NOMO-1 treated with DMSO at 0.1 percent for 48 hours (cell line): ENCODE data around the gene PCDHB3.
A peak's percentile ranks its signal among the peaks of the same experiment; 100 is the strongest.
"Not testable (repeated sequence)": the region's sequence is repeated elsewhere in the genome, so short reads cannot be mapped to it uniquely, and the experiment has no call there.

ENCODE experiments used
- DNase-seq: peaks from one replicate; lab custom pipeline; 2025; ENCODE audit not compliant: unreplicated experiment; lab: John Stamatoyannopoulos, UW

Gene PCDHB3

DNA sequence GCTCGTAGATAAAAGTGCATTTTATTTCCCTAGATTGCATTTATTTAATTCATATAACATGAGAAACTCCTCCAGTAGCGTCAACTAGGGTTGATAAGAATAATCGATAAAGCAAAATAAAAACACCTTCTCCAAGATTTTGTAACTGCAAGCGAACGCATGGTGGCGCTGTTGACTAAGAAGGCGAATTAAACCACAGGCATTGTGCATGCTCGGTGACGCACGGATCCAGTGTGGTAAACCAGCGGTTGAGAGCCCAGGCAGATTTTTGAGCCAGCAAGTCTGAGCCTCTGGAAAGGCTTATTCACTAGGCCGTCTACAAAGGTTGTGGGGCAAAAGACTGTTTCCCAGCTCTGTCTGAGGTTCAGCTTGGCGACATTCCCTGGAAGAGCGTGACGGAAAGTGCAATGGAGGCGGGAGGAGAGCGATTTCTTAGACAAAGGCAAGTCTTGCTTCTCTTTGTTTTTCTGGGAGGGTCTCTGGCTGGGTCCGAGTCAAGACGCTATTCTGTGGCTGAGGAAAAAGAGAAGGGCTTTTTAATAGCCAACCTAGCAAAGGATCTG, at the start of gene PCDHB3:
TSS of gene PCDHB3 (plus strand) at position 231 of the 563 bp plus-strand sequence. CDS start at position 408, 177 bp downstream.
- no peak for DNase-seq

DNA sequence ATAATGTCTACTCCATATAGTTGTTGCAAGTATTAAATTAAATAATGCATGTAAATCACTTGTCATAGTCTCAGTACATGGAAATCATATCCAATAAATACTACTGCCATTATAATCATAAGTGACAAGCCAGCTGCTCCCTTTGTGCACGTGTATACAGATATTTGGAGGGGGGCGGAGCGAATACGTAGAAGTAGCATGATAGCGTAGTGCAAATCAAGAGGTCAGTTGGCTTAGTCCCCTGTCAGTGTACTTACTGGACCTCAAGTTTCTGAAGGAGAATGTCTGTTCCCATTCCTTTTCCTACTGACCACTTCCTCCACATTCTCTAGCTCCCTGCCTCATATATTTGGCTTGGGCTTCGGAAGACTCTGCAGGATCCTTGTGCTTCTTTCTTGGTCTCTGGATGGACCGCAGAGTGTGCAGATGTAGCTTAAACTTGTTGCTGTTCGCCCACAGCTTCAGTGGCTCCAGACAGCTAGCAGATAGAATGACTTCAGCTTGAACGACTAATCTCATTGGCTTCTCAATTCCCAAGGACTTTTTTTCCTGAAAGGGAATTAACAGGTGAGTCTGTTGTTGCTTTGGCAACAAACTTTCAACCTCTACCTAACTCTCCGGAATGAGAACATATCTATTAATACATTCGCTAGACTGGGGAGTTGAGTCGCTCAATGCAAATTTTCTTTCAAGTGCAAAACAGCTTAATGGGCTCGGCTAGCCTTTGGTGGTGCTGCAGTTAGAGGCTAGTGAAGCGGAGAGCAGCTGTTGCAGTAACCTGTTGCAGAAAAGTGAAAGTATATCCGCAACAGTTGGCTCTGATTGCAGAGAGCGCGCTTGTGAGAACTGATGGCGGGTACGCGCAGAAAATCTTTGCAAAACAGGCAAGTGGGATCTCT, 49.4 kb upstream of the PCDHB3 start, which contains the start of gene PCDHB1:
TSS of gene PCDHB1 (plus strand) at position 753 of the 899 bp plus-strand sequence. CDS start at position 850, 97 bp downstream.
- DNase-seq, result no peak

DNA sequence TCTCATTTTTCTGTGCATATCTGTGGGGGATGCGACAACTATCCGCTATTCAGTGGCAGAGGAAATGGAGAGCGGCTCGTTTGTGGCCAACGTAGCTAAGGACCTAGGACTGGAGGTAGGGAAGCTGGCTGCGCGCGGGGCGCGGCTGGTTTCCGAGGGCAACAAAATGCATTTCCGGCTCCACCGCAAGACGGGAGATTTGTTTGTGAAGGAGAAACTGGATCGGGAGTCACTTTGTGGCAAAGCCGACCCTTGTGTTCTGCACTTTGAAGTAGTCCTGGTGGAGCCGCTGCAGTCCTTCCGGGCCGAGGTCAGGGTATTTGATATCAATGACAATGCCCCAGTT, 48.8 kb upstream of the PCDHB3 start:
- DNase-seq, result no peak

DNA sequence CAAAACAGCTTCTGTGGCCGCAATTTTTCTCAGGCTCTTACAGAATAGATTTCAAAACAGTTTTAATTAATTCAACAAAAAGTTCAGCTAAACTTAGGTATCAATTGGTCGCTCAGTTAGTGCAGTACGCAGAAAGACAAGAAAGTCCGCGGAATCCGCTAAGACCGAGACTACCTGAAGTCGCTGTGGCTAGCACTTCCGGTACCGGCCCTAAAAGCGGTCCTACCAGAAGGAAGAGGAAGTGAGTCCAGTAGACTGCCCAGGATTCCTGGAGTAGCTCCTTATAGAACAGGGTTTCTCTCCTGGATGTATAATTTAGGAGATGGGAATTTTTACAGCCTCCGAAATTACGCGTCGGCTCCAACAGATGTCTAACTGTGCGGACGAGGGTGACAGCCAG, 22.4 kb upstream of the PCDHB3 start:
- no peak for DNase-seq

DNA sequence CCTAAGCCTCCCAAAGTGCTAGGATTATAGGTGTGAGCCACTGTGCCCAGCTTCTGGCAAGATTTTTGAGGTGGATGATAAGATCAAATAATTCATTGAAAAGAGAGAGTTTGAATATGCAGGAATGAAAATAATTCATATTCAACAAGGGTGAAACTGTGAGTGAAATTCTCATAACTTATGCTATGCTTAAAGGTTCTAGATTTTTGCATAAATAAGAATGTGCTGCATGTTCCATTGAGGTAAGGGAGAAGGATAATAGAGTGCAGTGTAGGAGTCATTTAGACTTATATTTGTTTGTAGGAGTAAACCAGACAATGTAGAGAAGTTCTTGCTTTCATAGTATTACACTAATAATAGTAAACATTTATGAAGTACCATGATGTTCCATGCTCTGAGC, 18.0 kb upstream of the PCDHB3 start:
- DNase-seq, result no peak

DNA sequence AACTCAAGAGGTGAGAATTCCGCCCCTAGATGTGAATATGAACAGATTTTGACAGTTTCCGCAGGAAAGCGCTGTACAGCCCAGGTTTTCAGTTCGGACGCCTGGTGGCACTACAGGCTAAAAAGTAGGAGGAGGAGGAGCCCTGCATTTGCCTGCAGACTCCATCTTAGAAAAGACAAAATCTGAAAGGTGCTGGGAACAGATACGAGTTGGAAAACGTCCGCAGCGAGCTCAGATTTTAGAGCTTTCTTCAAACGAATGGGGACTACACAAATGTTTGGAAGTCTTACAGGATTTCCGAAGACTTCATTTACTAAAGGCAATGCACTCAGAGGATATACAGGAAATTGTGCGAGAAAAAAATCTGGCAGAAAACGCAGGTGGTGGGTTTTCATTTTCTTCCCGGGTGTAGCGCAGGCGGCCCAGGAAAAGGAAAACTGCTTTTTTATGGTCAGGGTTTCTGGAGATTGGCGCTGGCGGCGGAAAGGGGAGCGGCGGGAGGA, 15.7 kb upstream of the PCDHB3 start:
- DNase-seq, result peak; percentile 35

DNA sequence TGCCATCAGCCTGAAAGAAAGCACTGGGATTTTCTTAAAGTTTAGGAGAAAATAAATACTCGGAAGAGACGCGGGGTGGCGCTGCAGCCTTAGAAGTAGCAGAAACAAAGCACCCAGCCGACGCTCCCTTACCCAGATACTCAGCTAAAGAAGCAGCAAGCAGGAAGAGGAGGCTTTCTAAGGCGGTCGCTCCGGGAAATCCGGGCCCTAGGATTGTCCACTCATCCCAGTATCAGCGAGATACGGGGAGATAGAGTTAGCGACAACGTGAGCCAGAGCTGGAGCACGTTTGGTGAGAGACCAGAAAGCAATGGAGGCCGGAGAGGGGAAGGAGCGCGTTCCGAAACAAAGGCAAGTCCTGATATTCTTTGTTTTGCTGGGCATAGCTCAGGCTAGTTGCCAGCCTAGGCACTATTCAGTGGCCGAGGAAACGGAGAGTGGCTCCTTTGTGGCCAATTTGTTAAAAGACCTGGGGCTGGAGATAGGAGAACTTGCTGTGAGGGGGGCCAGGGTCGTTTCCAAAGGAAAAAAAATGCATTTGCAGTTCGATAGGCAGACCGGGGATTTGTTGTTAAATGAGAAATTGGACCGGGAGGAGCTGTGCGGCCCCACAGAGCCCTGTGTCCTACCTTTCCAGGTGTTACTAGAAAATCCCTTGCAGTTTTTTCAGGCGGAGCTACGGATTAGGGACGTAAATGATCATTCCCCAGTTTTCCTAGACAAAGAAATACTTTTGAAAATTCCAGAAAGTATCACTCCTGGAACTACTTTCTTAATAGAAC, 5.6 kb upstream of the PCDHB3 start, which contains the start of gene PCDHB2:
TSS of gene PCDHB2 (plus strand) at position 135 of the 782 bp plus-strand sequence. CDS start at position 311, 176 bp downstream.
- DNase-seq, result no peak

DNA sequence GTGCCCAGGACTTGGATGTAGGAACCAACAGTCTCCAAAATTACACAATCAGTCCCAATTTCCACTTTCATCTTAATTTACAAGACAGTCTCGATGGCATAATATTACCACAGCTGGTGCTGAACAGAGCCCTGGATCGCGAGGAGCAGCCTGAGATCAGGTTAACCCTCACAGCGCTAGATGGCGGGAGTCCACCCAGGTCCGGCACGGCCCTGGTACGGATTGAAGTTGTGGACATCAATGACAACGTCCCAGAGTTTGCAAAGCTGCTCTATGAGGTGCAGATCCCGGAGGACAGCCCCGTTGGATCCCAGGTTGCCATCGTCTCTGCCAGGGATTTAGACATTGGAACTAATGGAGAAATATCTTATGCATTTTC, 5.0 kb upstream of the PCDHB3 start:
- DNase-seq, result no peak

DNA sequence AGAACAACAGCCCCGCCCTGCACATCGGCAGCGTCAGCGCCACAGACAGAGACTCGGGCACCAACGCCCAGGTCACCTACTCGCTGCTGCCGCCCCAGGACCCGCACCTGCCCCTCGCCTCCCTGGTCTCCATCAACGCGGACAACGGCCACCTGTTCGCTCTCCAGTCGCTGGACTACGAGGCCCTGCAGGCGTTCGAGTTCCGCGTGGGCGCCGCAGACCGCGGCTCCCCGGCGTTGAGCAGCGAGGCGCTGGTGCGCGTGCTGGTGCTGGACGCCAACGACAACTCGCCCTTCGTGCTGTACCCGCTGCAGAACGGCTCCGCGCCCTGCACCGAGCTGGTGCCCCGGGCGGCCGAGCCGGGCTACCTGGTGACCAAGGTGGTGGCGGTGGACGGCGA, 4.1 kb upstream of the PCDHB3 start:
- DNase-seq, result not testable (repeated sequence)

DNA sequence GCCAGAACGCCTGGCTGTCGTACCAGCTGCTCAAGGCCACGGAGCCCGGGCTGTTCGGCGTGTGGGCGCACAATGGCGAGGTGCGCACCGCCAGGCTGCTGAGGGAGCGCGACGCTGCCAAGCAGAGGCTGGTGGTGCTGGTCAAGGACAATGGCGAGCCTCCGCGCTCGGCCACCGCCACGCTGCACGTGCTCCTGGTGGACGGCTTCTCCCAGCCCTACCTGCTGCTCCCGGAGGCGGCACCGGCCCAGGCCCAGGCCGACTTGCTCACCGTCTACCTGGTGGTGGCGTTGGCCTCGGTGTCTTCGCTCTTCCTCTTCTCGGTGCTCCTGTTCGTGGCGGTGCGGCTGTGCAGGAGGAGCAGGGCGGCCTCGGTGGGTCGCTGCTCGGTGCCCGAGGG, 3.7 kb upstream of the PCDHB3 start:
- not testable (repeated sequence) for DNase-seq

DNA sequence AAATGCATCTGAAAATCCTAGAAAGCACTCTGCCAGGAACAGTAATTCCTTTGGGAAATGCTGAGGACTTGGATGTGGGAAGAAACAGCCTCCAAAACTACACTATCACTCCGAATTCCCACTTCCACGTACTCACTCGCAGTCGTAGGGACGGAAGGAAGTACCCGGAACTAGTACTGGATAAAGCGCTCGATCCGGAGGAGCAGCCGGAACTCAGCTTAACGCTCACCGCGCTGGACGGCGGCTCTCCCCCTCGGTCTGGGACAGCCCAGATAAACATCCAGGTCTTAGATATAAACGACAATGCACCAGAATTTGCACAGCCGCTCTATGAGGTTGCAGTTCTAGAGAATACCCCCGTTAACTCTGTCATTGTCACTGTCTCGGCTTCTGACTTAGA, 786 bp downstream of the PCDHB3 start:
- no peak for DNase-seq

DNA sequence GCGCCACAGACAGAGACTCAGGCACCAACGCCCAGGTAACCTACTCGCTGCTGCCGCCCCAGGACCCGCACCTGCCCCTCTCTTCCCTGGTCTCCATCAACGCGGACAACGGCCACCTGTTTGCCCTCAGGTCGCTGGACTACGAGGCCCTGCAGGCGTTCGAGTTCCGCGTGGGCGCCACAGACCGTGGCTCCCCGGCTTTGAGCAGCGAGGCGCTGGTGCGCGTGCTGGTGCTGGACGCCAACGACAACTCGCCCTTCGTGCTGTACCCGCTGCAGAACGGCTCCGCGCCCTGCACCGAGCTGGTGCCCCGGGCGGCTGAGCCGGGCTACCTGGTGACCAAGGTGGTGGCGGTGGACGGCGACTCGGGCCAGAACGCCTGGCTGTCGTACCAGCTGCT, 1.8 kb downstream of the PCDHB3 start:
- DNase-seq, result not testable (repeated sequence)

DNA sequence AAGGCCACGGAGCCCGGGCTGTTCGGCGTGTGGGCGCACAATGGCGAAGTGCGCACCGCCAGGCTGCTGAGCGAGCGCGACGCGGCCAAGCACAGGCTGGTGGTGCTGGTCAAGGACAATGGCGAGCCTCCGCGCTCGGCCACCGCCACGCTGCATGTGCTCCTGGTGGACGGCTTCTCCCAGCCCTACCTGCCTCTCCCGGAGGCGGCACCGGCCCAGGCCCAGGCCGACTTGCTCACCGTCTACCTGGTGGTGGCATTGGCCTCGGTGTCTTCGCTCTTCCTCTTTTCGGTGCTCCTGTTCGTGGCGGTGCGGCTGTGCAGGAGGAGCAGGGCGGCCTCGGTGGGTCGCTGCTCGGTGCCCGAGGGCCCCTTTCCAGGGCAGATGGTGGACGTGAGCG, 2.2 kb downstream of the PCDHB3 start:
- not testable (repeated sequence) for DNase-seq

DNA sequence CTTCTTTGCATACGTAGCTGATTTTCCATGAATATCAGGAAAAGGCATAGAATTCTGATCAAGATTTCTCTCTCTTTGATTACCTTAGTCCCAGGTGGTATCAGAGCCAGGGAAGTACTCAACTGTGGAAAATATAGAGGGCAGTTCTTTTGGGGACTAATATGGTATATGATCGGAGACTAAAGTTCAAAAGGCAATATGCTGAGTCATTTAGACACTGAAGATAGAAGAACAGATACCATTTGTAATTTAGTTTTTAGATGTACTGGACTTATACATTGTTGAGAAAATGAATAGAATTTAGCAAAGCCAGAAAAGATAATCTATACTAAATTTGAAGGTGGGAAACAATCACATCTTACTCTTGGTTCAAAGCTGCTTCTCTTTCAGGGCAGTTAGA, 5.1 kb downstream of the PCDHB3 start:
- no peak for DNase-seq

DNA sequence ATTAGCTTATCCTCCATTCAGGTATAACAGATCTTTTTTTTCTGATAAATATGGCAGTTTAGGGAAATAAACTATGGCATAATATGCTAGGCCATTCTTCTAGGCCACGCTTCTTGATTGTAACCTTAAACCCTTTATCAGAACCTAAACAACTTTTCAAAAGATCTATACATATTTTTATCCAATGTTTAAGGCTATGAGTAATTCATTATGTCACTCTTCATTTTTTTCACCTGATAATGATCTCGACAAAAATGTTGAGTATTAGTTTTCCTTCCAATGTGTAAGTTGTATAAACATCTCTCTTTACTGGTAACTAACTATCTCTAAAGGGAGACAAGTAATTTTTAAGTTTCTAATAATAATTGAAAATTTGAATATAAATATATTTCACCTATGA, 19.0 kb downstream of the PCDHB3 start:
- DNase-seq, result no peak

DNA sequence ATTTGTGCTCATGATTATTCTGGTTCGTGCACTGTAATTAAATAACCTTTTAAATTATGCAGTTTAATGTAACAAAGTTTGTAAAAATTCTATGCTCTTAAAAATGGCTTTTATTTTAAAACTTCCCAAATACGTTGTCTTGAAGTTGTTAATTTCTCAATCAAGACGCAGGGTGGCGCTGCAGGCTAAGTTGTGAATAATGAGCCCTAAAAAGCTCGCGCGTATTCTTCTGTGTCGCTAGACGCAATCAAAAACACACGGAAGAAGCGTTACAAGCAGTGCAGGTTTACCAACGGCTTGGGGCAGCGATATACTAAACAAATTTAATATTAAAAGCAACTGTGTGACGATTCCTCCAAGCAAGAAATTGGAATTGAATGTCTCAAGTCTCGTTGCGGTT, 21.3 kb downstream of the PCDHB3 start, which contains the start of gene PCDHB4:
TSS of gene PCDHB4 (plus strand) at position 256 of the 400 bp plus-strand sequence. CDS start 181 bp downstream, outside the sequence.
- no peak for DNase-seq

DNA sequence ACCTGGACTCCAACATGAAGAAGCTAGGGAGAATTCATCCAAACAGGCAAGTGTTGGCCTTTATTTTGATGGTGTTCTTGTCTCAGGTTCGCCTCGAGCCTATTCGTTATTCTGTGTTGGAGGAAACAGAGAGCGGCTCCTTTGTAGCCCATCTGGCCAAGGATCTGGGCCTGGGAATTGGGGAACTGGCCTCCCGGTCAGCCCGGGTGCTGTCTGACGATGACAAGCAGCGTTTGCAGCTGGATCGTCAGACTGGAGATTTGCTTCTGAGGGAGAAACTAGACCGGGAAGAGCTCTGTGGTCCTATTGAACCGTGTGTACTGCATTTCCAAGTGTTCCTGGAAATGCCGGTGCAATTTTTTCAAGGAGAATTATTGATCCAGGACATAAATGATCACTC, 21.7 kb downstream of the PCDHB3 start:
- DNase-seq, result no peak

DNA sequence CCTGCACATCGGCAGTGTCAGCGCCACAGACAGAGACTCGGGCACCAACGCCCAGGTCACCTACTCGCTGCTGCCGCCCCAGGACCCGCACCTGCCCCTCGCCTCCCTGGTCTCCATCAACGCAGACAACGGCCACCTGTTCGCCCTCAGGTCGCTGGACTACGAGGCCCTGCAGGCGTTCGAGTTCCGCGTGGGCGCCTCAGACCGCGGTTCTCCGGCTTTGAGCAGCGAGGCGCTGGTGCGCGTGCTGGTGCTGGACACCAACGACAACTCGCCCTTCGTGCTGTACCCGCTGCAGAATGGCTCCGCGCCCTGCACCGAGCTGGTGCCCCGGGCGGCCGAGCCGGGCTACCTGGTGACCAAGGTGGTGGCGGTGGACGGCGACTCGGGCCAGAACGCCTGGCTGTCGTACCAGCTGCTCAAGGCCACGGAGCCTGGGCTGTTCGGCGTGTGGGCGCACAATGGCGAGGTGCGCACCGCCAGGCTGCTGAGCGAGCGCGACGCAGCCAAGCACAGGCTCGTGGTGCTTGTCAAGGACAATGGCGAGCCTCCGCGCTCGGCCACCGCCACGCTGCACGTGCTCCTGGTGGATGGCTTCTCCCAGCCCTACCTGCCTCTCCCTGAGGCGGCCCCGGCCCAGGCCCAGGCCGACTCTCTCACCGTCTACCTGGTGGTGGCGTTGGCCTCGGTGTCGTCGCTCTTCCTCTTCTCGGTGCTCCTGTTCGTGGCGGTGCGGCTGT, 23.3 kb downstream of the PCDHB3 start:
- not testable (repeated sequence) for DNase-seq

DNA sequence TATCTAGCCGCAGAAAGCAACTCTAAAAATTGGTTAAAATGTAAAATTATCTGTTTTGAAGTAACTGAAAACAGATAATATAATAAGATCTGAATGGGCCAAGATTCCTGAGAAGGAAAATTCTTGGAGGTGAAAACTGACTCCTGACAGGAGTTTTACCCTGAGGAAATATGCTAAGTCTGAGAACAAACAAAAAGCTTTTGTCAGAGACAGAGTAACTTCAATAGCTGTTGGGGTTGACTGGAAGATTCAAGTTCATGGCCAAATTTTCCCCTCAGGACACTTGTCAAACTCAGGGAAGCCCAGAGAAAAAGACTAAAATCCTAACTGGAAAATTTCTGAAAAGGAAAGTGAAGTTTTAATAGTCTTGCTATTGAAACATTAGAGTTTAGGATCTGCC, 27.0 kb downstream of the PCDHB3 start:
- DNase-seq, result no peak

DNA sequence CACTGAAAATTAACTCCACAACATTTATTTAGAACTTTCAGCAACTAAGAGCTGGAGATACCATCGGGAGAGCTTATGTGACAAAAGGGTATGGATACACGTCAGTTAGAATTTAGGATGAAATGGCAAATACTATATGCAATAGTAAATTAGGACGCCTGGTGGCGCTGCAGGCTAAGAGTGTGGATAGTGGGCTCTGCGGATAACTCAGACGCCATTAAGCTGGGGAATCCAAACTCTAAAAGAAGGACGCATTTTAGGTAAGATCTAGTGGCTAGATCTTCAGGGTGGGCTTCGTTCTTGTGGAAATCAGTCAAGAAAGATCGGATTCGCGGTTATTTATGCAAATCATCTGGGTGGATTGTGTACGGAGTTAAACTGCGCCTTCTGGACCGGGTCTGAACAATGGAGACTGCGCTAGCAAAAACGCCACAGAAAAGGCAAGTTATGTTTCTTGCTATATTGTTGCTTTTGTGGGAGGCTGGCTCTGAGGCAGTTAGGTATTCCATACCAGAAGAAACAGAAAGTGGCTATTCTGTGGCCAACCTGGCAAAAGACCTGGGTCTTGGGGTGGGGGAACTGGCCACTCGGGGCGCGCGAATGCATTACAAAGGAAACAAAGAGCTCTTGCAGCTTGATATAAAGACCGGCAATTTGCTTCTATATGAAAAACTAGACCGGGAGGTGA, 34.9 kb downstream of the PCDHB3 start, which contains the start of gene PCDHB5:
TSS of gene PCDHB5 (plus strand) at position 177 of the 688 bp plus-strand sequence. CDS start at position 406, 229 bp downstream.
- DNase-seq, result no peak
